Lower leg skin (tissue), 4 donors: Measurements from ENCODE around the gene LYRM9. TPM values are rescaled to one million over a fixed set of nuclear protein-coding genes. Genes with fewer than 3 reads are reported as not detected.

ENCODE experiments used
- total RNA-seq, 4 donors: library from RNA; depleted of rRNA; stranded (reverse); fragments of >200 nt; gene quantifications; one replicate each; pipeline ENCODE4 v1.1.0, GENCODE V29; 2016

The LYRM9 gene
- total RNA-seq, 4 donors from 2014 or later = 5.5 to 23.4 (median 22.8) TPM

Other genes with a start within 250 kb of the LYRM9 start
- gene NOS2, start 92.8 kb downstream of the LYRM9 start, total RNA-seq = 1 to 10 TPM in 1 of 4 donors, under 1 TPM in 2, not detected in 1; 0.57 to 1.1 (median 0.59) TPM
- gene NLK, start 149.3 kb upstream of the LYRM9 start, total RNA-seq = 10 to 100 TPM in 1 of 4 donors, 1 to 10 TPM in 3; 5.9 to 10.8 (median 8.2) TPM